Stromal cell of bone marrow (primary cell): ENCODE results near the gene AKAP9.
"Not testable (repeated sequence)": the region's sequence is repeated elsewhere in the genome, so short reads cannot be mapped to it uniquely, and the experiment has no call there.

Source experiments
- DNase-seq: peaks from one replicate; pipeline ENCODE4 v3.0.0-alpha.2; 2012; ENCODE audit warnings: low read depth

The AKAP9 gene

DNA sequence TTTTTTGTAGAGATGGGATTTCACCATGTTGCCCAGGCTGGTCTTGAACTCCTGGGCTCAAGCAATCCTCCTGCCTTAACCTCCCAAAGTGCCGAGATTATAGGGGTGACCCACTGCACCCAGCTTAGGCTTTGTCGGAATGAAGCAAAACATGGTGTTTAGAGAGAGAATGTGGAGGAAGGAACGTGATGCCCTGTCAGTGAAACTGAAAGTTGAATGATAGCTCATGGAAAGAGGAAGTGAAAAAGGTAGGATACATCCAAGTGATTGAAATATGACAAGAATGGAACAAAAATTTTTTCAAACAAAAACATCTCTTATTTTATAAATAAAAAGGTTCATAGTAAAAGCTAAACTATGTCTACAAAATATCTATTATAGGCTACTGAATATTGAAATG, 5.9 kb downstream of the AKAP9 start:
- DNase-seq: no peak

DNA sequence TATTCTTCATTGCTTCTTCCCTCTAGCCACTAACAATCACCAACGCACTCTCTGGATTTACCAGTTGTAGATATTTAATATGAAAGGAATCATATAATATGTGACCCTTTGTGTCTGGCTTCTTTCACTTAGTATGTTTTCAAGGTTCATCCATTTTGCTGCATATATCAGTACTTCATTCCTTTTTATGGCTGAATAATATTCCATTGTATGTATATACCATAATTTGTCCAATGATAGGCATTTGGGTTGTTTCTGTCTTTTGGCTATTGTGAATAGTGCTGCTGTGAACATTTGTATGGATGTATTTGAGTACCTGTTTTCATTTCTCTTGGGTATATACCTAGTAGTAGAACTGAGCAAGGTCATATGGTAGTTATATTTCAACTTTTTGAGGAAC, 7.3 kb downstream of the AKAP9 start:
- no peak for DNase-seq

- no peak for DNase-seq
These were observed 8.8 kb downstream of the AKAP9 start for GRCh38 chr7:91949221-91950009.

GRCh38 chr7:91953618-91954017, 13.0 kb downstream of the AKAP9 start:
- DNase-seq: no peak

DNA sequence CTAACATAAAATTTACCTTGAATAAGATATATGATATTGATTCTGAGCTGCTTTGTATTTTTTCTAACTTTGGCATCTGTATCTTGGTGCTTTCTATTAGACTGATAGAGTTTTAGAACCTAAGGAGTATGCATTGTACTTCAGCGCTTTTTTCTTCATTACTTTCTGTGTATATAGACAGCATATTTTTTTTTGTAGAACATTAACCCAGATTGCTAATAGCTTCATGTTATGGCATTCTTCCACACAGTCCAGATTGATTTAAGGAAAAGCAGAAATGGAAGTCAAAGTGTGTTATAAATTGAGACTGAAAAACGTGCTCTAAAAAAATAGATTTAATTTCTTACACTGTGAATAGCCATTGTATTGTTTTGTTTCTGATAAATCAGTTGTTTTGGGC, 15.8 kb downstream of the AKAP9 start:
- DNase-seq: not testable (repeated sequence)

GRCh38 chr7:91957232-91957631, 16.6 kb downstream of the AKAP9 start:
- DNase-seq: no peak

GRCh38 chr7:91957823-91958222, 17.2 kb downstream of the AKAP9 start:
- no peak for DNase-seq

DNA sequence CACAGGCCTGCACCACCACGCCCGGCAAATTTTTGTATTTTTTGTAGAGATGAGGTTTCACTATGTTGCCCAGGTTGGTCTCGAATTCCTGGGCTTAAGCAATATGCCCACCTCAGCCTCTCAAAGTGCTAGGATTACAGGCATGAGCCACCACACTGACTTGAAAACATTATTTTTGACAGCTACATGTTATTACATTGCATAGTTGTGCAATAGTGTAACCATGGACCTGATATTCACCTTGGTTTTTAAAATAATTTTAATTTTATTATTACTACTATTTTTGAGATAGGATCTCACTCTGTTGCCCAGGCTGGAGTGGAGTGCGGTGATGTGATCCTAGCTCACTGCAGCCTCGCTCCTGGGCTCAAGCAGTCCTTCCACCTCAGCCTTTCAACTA, 18.4 kb downstream of the AKAP9 start:
- no peak for DNase-seq

GRCh38 chr7:91961816-91962215, 21.2 kb downstream of the AKAP9 start:
- no peak for DNase-seq

- no peak for DNase-seq
These were observed 21.8 kb downstream of the AKAP9 start for GRCh38 chr7:91962419-91962818.

GRCh38 chr7:91967513-91967912, 26.9 kb downstream of the AKAP9 start:
- DNase-seq: not testable (repeated sequence)

- no peak for DNase-seq
These were observed 33.0 kb downstream of the AKAP9 start for GRCh38 chr7:91973639-91974038.

DNA sequence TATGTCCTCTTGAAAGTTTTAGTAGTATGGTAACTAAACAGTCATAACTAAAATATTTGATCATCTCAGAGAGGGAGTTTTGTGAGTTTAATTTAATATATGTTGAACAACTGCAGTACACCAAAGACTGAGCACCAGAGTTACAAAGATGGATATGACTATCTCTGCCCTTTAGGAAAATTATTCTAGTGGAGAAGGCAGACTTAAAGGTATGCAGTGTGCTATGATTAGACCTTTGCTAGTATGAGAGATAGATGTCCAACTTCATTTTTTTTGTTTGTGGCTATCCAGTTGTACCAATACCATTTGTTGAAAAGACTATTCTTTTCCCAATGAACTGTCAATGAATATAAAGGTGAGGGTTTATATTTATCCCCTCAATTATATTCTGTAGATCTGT, 33.4 kb downstream of the AKAP9 start:
- DNase-seq: no peak

DNA sequence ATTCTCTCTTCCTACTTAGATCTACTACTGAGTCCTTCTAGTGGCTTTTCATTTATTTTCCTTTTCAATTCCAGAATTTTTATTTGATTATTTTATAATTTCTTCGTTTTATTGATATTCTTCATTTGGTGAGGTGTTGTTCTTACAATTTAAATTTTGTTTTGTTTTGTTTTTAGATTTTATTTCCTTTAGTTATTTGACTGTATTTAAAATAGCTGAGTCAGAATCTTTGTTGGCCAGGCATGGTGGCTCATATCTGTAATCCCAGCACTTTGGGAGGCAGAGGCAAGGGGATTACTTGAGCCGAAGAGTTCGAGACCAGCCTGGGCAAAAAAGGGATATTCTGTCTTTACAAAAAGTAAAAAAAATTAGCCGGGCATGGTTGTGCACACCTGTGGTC, 36.1 kb downstream of the AKAP9 start:
- DNase-seq: no peak

- no peak for DNase-seq
These were observed 38.9 kb downstream of the AKAP9 start for GRCh38 chr7:91979590-91979989.

GRCh38 chr7:91982352-91982751, 41.7 kb downstream of the AKAP9 start:
- DNase-seq: not testable (repeated sequence)

- no peak for DNase-seq
These were observed 47.6 kb downstream of the AKAP9 start for GRCh38 chr7:91988213-91988612.

- DNase-seq: no peak
These were observed 53.3 kb downstream of the AKAP9 start for GRCh38 chr7:91993976-91994375.

DNA sequence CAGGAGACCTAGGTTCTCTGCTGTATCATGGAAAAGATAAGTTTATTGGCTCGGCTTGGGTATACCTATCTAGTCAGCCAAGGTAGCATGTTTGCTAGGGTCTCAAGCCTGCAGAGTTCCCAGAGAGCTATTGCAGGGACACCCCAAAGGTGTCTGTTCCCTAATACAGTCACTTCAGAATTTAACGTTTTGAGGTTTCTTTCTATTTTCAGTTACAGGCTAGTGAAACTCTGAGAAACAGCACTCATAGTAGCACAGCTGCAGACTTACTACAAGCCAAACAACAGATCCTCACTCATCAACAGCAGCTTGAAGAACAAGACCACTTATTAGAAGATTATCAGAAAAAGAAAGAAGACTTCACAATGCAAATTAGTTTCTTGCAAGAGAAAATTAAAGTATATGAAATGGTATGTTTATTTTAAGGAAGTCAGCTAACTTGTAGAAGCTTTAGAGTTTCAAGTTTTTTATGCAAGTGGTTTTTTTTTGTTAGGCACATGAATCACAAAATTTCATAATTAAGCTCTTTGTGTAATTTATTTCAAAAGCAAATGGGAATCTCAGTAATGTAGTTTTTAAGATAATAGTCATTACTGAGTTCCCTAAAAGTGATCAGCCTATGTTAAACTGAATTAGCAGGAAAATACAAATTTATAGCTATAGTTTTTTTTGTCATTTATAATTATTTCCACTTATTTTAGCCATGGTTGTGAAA, 54.9 kb downstream of the AKAP9 start:
- DNase-seq: no peak

DNA sequence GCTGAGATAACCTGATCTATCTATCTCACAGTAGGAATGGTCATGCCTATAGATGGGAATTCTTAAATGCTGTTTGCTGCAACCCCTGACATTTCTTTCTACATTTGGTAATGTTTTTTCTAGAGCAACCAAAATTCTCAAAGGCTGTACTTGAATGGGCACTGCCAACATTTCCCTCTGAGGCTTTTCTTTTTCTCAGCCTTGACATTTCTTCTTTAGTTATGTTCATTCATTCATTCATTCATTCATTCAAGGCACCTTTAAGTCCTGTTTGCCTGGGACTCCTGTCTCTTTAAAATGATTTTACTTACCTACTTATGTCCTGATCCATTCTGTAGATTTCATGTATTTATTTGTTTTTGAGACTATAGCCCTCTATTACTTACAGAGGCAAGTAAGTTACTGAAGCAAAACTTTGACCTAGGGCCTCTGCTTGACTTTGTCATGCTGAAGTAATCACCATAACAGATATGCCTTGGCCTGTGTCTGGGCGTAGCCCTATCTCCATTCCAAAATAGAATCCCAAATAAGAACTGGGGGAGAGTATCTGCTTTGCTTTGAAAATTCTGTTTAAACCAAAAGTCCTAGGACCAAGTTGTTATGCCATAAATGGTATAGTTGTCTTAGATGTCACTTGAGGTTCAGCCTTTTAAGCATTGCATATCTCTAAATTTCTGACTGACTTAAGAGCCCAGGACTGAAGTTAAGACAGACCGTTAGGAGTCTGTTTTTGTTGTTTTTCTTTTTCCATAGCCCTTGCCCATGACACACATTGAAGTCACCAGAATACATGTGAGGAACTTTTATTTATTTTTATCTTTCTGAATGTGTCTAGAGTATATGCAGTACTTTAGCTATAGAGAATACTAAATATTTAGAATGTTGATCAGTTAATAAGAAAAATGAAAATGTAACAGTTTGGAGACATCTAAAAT, 59.2 kb downstream of the AKAP9 start:
- no peak for DNase-seq

- DNase-seq: no peak
These were observed 62.1 kb downstream of the AKAP9 start for GRCh38 chr7:92002720-92003119.

DNA sequence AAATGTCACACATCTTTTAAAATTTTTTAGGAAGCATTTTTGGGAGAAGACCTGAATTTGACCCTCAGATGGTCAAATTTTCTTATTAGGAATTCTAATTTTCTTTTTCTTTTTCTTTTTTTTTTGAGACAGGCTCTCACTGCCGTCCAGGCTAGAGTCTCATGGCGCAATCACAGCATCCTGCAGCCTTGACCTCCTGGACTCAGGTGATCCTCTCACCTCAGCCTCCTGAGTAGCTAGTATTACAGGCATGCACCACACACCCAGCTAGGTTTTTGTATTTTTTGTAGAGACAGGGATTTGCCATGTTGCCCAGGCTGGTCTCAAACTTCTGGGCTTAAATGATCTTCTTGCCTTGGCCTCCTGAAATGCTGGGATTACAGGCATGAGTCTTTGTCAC, 65.4 kb downstream of the AKAP9 start:
- no peak for DNase-seq

DNA sequence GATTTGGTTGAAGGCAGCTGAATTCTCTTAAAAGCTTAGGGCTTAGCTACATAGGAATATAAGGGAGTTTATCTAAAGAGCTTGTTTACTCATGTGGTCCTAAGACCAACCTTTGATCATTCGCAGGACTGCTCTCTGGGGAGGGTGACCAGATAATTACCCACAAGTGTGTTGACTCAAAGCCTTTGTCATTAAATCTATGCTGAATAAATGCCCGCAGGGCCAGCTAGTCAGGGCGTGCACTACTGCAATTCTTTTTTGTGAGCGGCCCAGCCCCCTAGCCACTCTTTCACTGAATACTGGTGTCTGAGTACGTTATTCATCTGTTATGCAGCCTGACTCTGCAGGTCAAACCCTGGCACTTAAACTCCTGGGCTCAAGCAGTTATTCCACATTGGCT, 69.6 kb downstream of the AKAP9 start:
- no peak for DNase-seq
